Measurements from ENCODE around the gene CDH7.

GRCh38 chr18:65706646-65707045, 44.2 kb upstream of the CDH7 start:
- TF ChIP-seq CTCF (IDR thresholded peaks at IDR 0.05): no peak
- TF ChIP-seq POLR2AphosphoS5 (IDR thresholded peaks at IDR 0.05): no peak
